H1 (cell line): ENCODE data around the gene RNF166. TPM values are rescaled to one million over a fixed set of nuclear protein-coding genes. Genes with fewer than 3 reads are reported as not detected.

Source experiments
- CTCF ChIA-PET: fragments of 300-600 bp; sonication (Branson Sonifier 250); formaldehyde crosslinking; loops from one replicate; lab custom pipeline; 2021; ENCODE audit not compliant: partially characterized antibody; lab: Charles Lee
- POLR2A ChIA-PET: fragments of 300-600 bp; sonication (Branson Sonifier 250); formaldehyde crosslinking; loops from one replicate; lab custom pipeline; 2021; ENCODE audit warnings: inconsistent platforms; ENCODE audit not compliant: partially characterized antibody; lab: Charles Lee
- DNase-seq, 2 experiments: peaks; one replicate each; pipeline versions ENCODE4 v3.0.0 to v3.0.0-alpha.2; 2010 to 2022; ENCODE audit warnings: low spot score in 2 of 2, low read depth in 1 of 2, mixed read lengths in 1 of 2
- FAIRE-seq: peaks from 2 replicates; lab custom pipeline; 2011; peaks lifted over from hg19 to GRCh38; lab: Jason Lieb, UNC
- H2AFZ ChIP-seq: 2 replicates; pipeline ENCODE4 v1.8.1; 2012; ENCODE audit warnings: low read length, inconsistent platforms
- H2AK5ac ChIP-seq: 2 replicates; pipeline ENCODE4 v1.6.1; 2013; ENCODE audit warnings: low read depth, low read length
- H2BK120ac ChIP-seq: replicated peaks from 2 replicates; pipeline ENCODE3; 2013; ENCODE audit warnings: low read depth, low read length, inconsistent platforms
- H2BK12ac ChIP-seq: 2 replicates; pipeline ENCODE4 v1.6.1; 2013; ENCODE audit warnings: low read depth, low read length
- H2BK15ac ChIP-seq: 2 replicates; pipeline ENCODE4 v1.6.1; 2013; ENCODE audit warnings: low read length
- H2BK20ac ChIP-seq: 2 replicates; pipeline ENCODE4 v1.6.1; 2013; ENCODE audit warnings: low read length
- H2BK5ac ChIP-seq: 2 replicates; pipeline ENCODE4 v1.6.1; 2013; ENCODE audit warnings: low read depth, low read length
- H3K14ac ChIP-seq: 2 replicates; pipeline ENCODE4 v1.6.1; 2013; ENCODE audit warnings: inconsistent platforms; ENCODE audit not compliant: insufficient read length
- H3K18ac ChIP-seq: 2 replicates; pipeline ENCODE4 v1.6.1; 2013; ENCODE audit warnings: low read length; ENCODE audit errors: extremely low read depth
- H3K23ac ChIP-seq: 2 replicates; pipeline ENCODE4 v1.6.1; 2013; ENCODE audit warnings: inconsistent platforms; ENCODE audit not compliant: insufficient read length
- H3K23me2 ChIP-seq: 2 replicates; pipeline ENCODE4 v1.6.1; 2013; ENCODE audit warnings: low read depth, low read length
- H3K27ac ChIP-seq: 2 replicates; pipeline ENCODE4 v1.6.1; 2011; ENCODE audit warnings: low read depth, low read length, inconsistent platforms
- H3K27me3 ChIP-seq, 4 experiments: replicated peaks in 1 of 4; 1 replicate in 1 of 4; 2 replicates in 3 of 4; pipeline versions ENCODE4 v1.6.1 to v1.8.1; 2011 to 2013; ENCODE audit warnings: low read length in 3 of 4, mild to moderate bottlenecking in 3 of 4, inconsistent platforms in 2 of 4, mixed read lengths in 2 of 4, moderate library complexity in 1 of 4; ENCODE audit not compliant: control insufficient read depth in 3 of 4, insufficient read depth in 3 of 4; ENCODE audit errors: extremely low read depth in 1 of 4
- H3K36me3 ChIP-seq, 4 experiments: 2 replicates each; pipeline versions ENCODE4 v1.6.1 to v1.8.1; 2011 to 2013; ENCODE audit warnings: mild to moderate bottlenecking in 4 of 4, low read length in 3 of 4, moderate library complexity in 2 of 4, control low read depth in 1 of 4, inconsistent platforms in 1 of 4; ENCODE audit not compliant: insufficient read depth in 4 of 4, control insufficient read depth in 2 of 4
- H3K4ac ChIP-seq: replicated peaks from 2 replicates; pipeline ENCODE3; 2013; ENCODE audit warnings: low read length, low read depth, mixed read lengths, inconsistent platforms; ENCODE audit not compliant: insufficient read length
- H3K4me1 ChIP-seq, 4 experiments: replicated peaks in 1 of 4; 1 replicate in 1 of 4; 2 replicates in 3 of 4; pipeline versions ENCODE4 v1.6.1 to v1.8.1; 2011 to 2013; ENCODE audit warnings: low read length in 3 of 4, inconsistent platforms in 2 of 4, mixed read lengths in 1 of 4; ENCODE audit not compliant: insufficient read depth in 4 of 4, control insufficient read depth in 3 of 4
- H3K4me2 ChIP-seq, 2 experiments: 2 replicates each; pipeline versions ENCODE4 v1.6.1 to v1.8.1; 2011 to 2013; ENCODE audit warnings: low read depth in 2 of 2, low read length in 2 of 2, control low read depth in 1 of 2, inconsistent platforms in 1 of 2, mild to moderate bottlenecking in 1 of 2; ENCODE audit not compliant: insufficient read depth in 1 of 2
- H3K4me3 ChIP-seq, 4 experiments: fragments of 200-600, 300-600 bp in 1 of 4; sonication (generic), shearing (Covaris generic), sonication (Bioruptor Twin) in 1 of 4; 2 replicates each; pipeline versions ENCODE4 v1.5.1 to v1.8.1; 2011 to 2016; ENCODE audit warnings: low read length in 4 of 4, low read depth in 3 of 4, control low read depth in 2 of 4, inconsistent platforms in 2 of 4, mild to moderate bottlenecking in 2 of 4, mixed read lengths in 1 of 4, moderate library complexity in 1 of 4; ENCODE audit not compliant: insufficient read depth in 2 of 4; ENCODE audit errors: extremely low read depth in 1 of 4
- H3K56ac ChIP-seq: replicated peaks from 2 replicates; pipeline ENCODE3; 2013; ENCODE audit warnings: low read depth, mild to moderate bottlenecking, mixed read lengths, low read length, inconsistent platforms; ENCODE audit not compliant: insufficient read length
- H3K79me1 ChIP-seq: 2 replicates; pipeline ENCODE4 v1.6.1; 2013; ENCODE audit warnings: low read depth, low read length, control low read depth
- H3K79me2 ChIP-seq, 2 experiments: 2 replicates each; pipeline versions ENCODE4 v1.6.1 to v1.8.1; 2012 to 2013; ENCODE audit warnings: low read length in 2 of 2, mild to moderate bottlenecking in 2 of 2, inconsistent platforms in 1 of 2; ENCODE audit not compliant: insufficient read depth in 2 of 2, control insufficient read depth in 1 of 2
- H3K9ac ChIP-seq, 4 experiments: replicated peaks in 1 of 4; 1 replicate in 1 of 4; 2 replicates in 3 of 4; pipeline versions ENCODE4 v1.6.1 to v1.8.1; 2011 to 2013; ENCODE audit warnings: low read depth in 3 of 4, low read length in 3 of 4, control low read depth in 2 of 4, mild to moderate bottlenecking in 2 of 4, moderate library complexity in 2 of 4, inconsistent platforms in 1 of 4; ENCODE audit errors: extremely low read depth in 1 of 4
- H3K9me3 ChIP-seq, 2 experiments: 2 replicates each; pipeline versions ENCODE4 v1.6.1 to v1.8.1; 2012 to 2013; ENCODE audit warnings: mild to moderate bottlenecking in 2 of 2, moderate library complexity in 2 of 2, control low read depth in 1 of 2, inconsistent platforms in 1 of 2, low read depth in 1 of 2, low read length in 1 of 2, mixed read lengths in 1 of 2; ENCODE audit not compliant: insufficient read depth in 2 of 2
- H4K20me1 ChIP-seq, 2 experiments: replicated peaks in 1 of 2; 2 replicates each; pipeline versions ENCODE3 to v1.8.1; 2011 to 2013; ENCODE audit warnings: inconsistent platforms in 2 of 2, low read length in 2 of 2, mild to moderate bottlenecking in 1 of 2; ENCODE audit not compliant: insufficient read depth in 2 of 2, control insufficient read depth in 1 of 2
- H4K5ac ChIP-seq: 2 replicates; pipeline ENCODE4 v1.6.1; 2013; ENCODE audit warnings: low read length, low read depth, mixed read lengths, inconsistent platforms; ENCODE audit not compliant: insufficient read length
- H4K8ac ChIP-seq: 2 replicates; pipeline ENCODE4 v1.8.0; 2013; ENCODE audit warnings: mild to moderate bottlenecking, moderate library complexity, low read length, inconsistent platforms; ENCODE audit not compliant: insufficient read depth; ENCODE audit errors: extremely low read depth
- H4K91ac ChIP-seq: replicated peaks from 2 replicates; pipeline ENCODE3; 2013; ENCODE audit warnings: low read length, mixed read lengths, inconsistent platforms; ENCODE audit not compliant: insufficient read length
- CTBP2 ChIP-seq: IDR thresholded peaks from 2 replicates; pipeline ENCODE4 v1.7.0; 2011; ENCODE audit warnings: borderline replicate concordance, mild to moderate bottlenecking, moderate library complexity, mixed read lengths, low read length; ENCODE audit not compliant: insufficient read depth, insufficient read length
- SAP30 ChIP-seq: fragments of 300-600 bp; sonication (generic); IDR thresholded peaks from 2 replicates; pipeline ENCODE4 v1.7.1; 2012; ENCODE audit warnings: low read length, moderate library complexity, mild to moderate bottlenecking, inconsistent platforms; ENCODE audit not compliant: insufficient read depth, insufficient replicate concordance
- WGBS, 2 experiments: shearing (Covaris generic) in 1 of 2; methylation state at CpG; one replicate each; pipeline versions ENCODE4 v1.1.6 to v1.1.7; 2013 to 2015; ENCODE audit warnings: low lambda C conversion rate in 2 of 2, mixed read lengths in 2 of 2, inconsistent platforms in 1 of 2, low coverage in 1 of 2, missing lambda C conversion rate in 1 of 2; ENCODE audit not compliant: insufficient replicate concordance in 2 of 2, insufficient coverage in 1 of 2, insufficient read length in 1 of 2; ENCODE audit errors: extremely low coverage in 1 of 2, missing lambda C conversion rate in 1 of 2; 5-methylcytosine and 5-hydroxymethylcytosine counted together
- polyA plus RNA-seq, 7 experiments: library from polyadenylated mRNA; depleted of rRNA in 3 of 7; stranded (reverse) in 5 of 7; unstranded in 2 of 7; fragments of >200 nt in 5 of 7; fragments of 200-250 nt in 2 of 7; gene quantifications; 1 replicate in 5 of 7; 2 replicates in 1 of 7; 4 replicates in 1 of 7; pipeline versions ENCODE4 v1.2.1 to v1.2.3, GENCODE V29; 2011 to 2013; ENCODE audit warnings: missing spikeins in 2 of 7, mixed read lengths in 2 of 7
- total RNA-seq: library from RNA; stranded (reverse); fragmentation: NEBNext Ultra II Directional; extraction: Animal tissue kit (Norgen Biotek cat#: 25700); gene quantifications from 2 replicates; pipeline ENCODE4 v1.2.1, GENCODE V29; 2021

Gene RNF166
- total and polyA plus RNA-seq, 2 of the 8 experiments (the other 6 are each of a cell fraction or from before 2014, with no cell fraction given), result 29.8 to 31.2 TPM

- no peak overlapping the region for H3K27ac ChIP-seq
Observed at GRCh38 chr16:88706965-88707826, 988 bp upstream of the RNF166 start.

More at GRCh38 chr16:88706965-88707826, 988 bp upstream of the RNF166 start:
- H2BK12ac ChIP-seq, result no peak overlapping the region
- TF ChIP-seq SAP30 (peak; percentile 17), CTBP2 (no peak)
- peaks cover 1 to 4% of the 10 kb centered on the region in 2 experiments for H4K20me1 ChIP-seq
- no peak overlapping the region for H2BK120ac ChIP-seq
- H2AFZ ChIP-seq, result 0 out of 2 replicates have a peak overlapping the region, but pooled peaks have one; percentile 68
- no peak overlapping the region for H2BK5ac ChIP-seq
- H3K27me3 ChIP-seq, result no peaks in the 10 kb centered on the region
- no peak for DNase-seq
- ChIA-PET POLR2A (interaction anchor here (0.7 to 2.3 kb wide), 10 partner anchors 8 to 512 kb away, joined by 3 to 8 read pairs (median 3); no protein-coding TSS in a partner anchor), CTCF (interaction anchor here (0.9 to 3.3 kb wide), 7 partner anchors 8 to 74 kb away, joined by 3 to 14 read pairs (median 5); no protein-coding TSS in a partner anchor)
- no peaks in the 10 kb centered on the region for H3K9me3 ChIP-seq
- peaks cover 0 to 8% (median 3%) of the 10 kb centered on the region in 4 experiments; a peak in 4 of 7 replicates for H3K4me1 ChIP-seq
- no peak overlapping the region for H3K14ac ChIP-seq
- H3K9ac ChIP-seq, result peak overlapping the region in 3 of 4 experiments; percentile 7 to 88 (median 46); a peak in 6 of 7 replicates
- peak overlapping the region; percentile 90 to 98 for H3K4me2 ChIP-seq
- H3K56ac ChIP-seq, result no peak overlapping the region
- H2BK15ac ChIP-seq, result no peak overlapping the region
- no peak for FAIRE-seq
- H3K18ac ChIP-seq, result no peak overlapping the region
- H4K91ac ChIP-seq, result no peak overlapping the region
- WGBS, 2 experiments, result 64% methylated on average over 16 of the region's 17 CpGs; no CpG with 5 or more reads in 1 of the 2 experiments
- no peak overlapping the region for H3K4ac ChIP-seq
- no peak overlapping the region for H2AK5ac ChIP-seq
- H4K5ac ChIP-seq, result no peak overlapping the region
- no peak overlapping the region for H3K23ac ChIP-seq
- no peaks in the 10 kb centered on the region for H3K36me3 ChIP-seq
- peak overlapping the region; percentile 91; the same call in 1 of the 2 replicates for H4K8ac ChIP-seq
- H3K79me1 ChIP-seq, result peaks cover 16% of the 10 kb centered on the region
- peaks cover 0 to 39% of the 10 kb centered on the region in 2 experiments; a peak in 2 of 4 replicates for H3K79me2 ChIP-seq
- H3K4me3 ChIP-seq, result peak overlapping the region; percentile 86 to 100 (median 92)
- H3K23me2 ChIP-seq, result peaks cover 15% of the 10 kb centered on the region; the same call in 1 of the 2 replicates
- H2BK20ac ChIP-seq, result no peak overlapping the region
